Activated CD4-positive, CD25-positive, alpha-beta regulatory T cell treated with anti-CD3 and anti-CD28 coated beads, Interleukin-2, amount 50 U/mL, for 72 hours (primary cell): ENCODE data around the gene ZNF358.

ENCODE experiments used
- DNase-seq: peaks from one replicate; pipeline ENCODE4 v3.0.0; 2021

The ZNF358 gene

GRCh38 chr19:7539827-7540425, 24.0 kb downstream of the ZNF358 start:
- no peak for DNase-seq

GRCh38 chr19:7540761-7541474, 25.0 kb downstream of the ZNF358 start:
- no peak for DNase-seq

- DNase-seq, result no peak
Observed at GRCh38 chr19:7541475-7541824, 25.5 kb downstream of the ZNF358 start.

GRCh38 chr19:7541828-7542443, 26.0 kb downstream of the ZNF358 start:
- DNase-seq, result no peak

- no peak for DNase-seq
Observed at GRCh38 chr19:7542556-7543348, 26.8 kb downstream of the ZNF358 start.

GRCh38 chr19:7544626-7545025, 28.7 kb downstream of the ZNF358 start:
- no peak for DNase-seq

GRCh38 chr19:7545300-7545699, 29.4 kb downstream of the ZNF358 start:
- no peak for DNase-seq

- no peak for DNase-seq
Observed at GRCh38 chr19:7545904-7546303, 30.0 kb downstream of the ZNF358 start.

- no peak for DNase-seq
Observed at GRCh38 chr19:7547159-7547558, 31.3 kb downstream of the ZNF358 start.

GRCh38 chr19:7549429-7550148, 33.7 kb downstream of the ZNF358 start:
- no peak for DNase-seq

- no peak for DNase-seq
Observed at GRCh38 chr19:7550169-7550770, 34.4 kb downstream of the ZNF358 start.

GRCh38 chr19:7550987-7551761, 35.3 kb downstream of the ZNF358 start:
- DNase-seq, result no peak

GRCh38 chr19:7552781-7553180, 36.9 kb downstream of the ZNF358 start:
- no peak for DNase-seq

- no peak for DNase-seq
Observed at GRCh38 chr19:7554565-7554964, 38.7 kb downstream of the ZNF358 start.

GRCh38 chr19:7554990-7555864, 39.3 kb downstream of the ZNF358 start:
- peak; percentile 60 for DNase-seq

- no peak for DNase-seq
Observed at GRCh38 chr19:7556696-7557315, 40.9 kb downstream of the ZNF358 start.

GRCh38 chr19:7558667-7559066, 42.8 kb downstream of the ZNF358 start:
- DNase-seq, result no peak

GRCh38 chr19:7559102-7559501, 43.2 kb downstream of the ZNF358 start:
- no peak for DNase-seq

- DNase-seq, result no peak
Observed at GRCh38 chr19:7560255-7560654, 44.4 kb downstream of the ZNF358 start.

- no peak for DNase-seq
Observed at GRCh38 chr19:7561325-7561724, 45.4 kb downstream of the ZNF358 start.
